Muscle of leg (tissue), 11 donors: ENCODE measurements around the gene IQCK. TPM values are rescaled to one million over a fixed set of nuclear protein-coding genes. Genes with fewer than 3 reads are reported as not detected.
A peak's percentile ranks its signal among the peaks of the same experiment; 100 is the strongest.

Experiments used
- DNase-seq: peaks from one replicate; pipeline ENCODE4 v3.0.0; 2013
- H3K27ac ChIP-seq: one replicate; pipeline ENCODE4 v1.5.1; 2013; ENCODE audit warnings: mild to moderate bottlenecking, low read length, control low read depth
- H3K27me3 ChIP-seq: one replicate; pipeline ENCODE4 v1.6.1; 2013; ENCODE audit warnings: low read length; ENCODE audit not compliant: control insufficient read depth, insufficient read depth
- H3K36me3 ChIP-seq: one replicate; pipeline ENCODE4 v1.6.1; 2013; ENCODE audit warnings: low read length; ENCODE audit not compliant: control insufficient read depth, insufficient read depth
- H3K4me1 ChIP-seq: one replicate; pipeline ENCODE4 v1.6.1; 2013; ENCODE audit warnings: low read length; ENCODE audit not compliant: control insufficient read depth, insufficient read depth
- H3K4me3 ChIP-seq: one replicate; pipeline ENCODE4 v1.5.1; 2013; ENCODE audit warnings: low read length, control low read depth
- H3K9me3 ChIP-seq: replicated peaks from 2 replicates; pipeline ENCODE4 v1.6.1; 2013; ENCODE audit warnings: low read depth, low read length; ENCODE audit not compliant: control insufficient read depth
- WGBS: methylation state at CpG from one replicate; pipeline ENCODE4 v1.1.5; 2013; ENCODE audit warnings: missing lambda C conversion rate; ENCODE audit not compliant: insufficient coverage; 5-methylcytosine and 5-hydroxymethylcytosine counted together
- polyA plus RNA-seq, 8 donors: library from polyadenylated mRNA; unstranded; fragments of 120-200 nt; gene quantifications; one replicate each; pipeline versions ENCODE4 v1.2.1 to v1.2.3, GENCODE V29; 2013; ENCODE audit warnings: inconsistent platforms in 1 of 8, low replicate concordance in 1 of 8; ENCODE audit not compliant: insufficient read length in 8 of 8, insufficient read depth in 1 of 8
- total RNA-seq: library from RNA; stranded (reverse); fragments of 120-200 nt; gene quantifications from one replicate; pipeline ENCODE4 v1.2.4, GENCODE V29; 2013

IQCK gene
- total and polyA plus RNA-seq, 9 donors, result 10.2 to 15.2 (median 14.7) TPM

DNA sequence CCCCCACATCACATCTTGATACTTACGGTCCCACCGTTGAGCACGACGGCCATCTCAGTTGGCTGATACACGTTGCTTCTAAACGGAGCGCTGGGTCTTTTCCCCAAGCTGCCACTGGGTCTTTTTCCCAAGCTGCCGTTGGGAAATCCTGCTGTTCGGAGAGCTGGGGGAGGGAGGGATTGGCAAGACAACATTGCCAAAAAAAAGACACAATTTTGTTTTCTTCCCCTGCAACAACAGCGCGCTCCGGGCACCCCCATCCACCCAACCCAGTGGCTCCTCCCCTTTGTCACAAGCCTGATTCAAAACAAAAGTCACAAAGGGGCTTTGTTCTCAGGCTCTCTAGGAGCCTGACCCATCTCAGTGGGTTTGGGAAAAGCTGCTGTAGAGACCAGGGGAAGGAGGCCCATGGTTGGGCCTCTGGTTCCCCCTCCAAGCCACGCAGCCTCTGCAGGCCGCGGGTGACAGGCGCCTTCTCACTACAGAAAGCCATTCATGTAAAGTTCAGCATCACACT is 143.8 kb downstream of the IQCK start:
- 60% methylated on average over 2 of the region's 16 CpGs for WGBS
- H3K9me3 ChIP-seq, result no peaks in the 10 kb centered on the region
- H3K4me1 ChIP-seq, result peaks cover 4% of the 10 kb centered on the region
- no peaks in the 10 kb centered on the region for H3K27me3 ChIP-seq
- H3K4me3 ChIP-seq, result no peak overlapping the region
- no peak for DNase-seq
- peaks cover 62% of the 10 kb centered on the region for H3K36me3 ChIP-seq
- H3K27ac ChIP-seq, result no peak overlapping the region

DNA sequence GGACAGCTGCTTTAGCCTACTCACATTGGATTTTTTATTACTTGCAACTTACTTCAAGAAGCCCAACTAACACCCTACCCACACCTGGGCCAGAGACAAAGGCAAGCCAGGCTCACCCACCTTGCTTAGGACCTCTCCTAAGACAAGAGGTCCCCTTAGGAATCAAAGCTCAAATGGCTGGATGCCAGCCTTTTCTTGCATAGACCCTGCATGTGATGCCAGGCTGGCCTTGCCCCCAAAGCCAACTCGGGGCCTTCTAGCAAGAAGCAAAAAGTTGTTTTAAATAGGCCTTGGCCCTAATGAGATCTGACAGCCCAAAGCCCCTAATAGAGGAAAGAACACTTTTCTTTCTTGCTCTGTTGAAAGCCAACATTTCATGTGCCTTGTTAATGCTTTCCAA is 145.9 kb downstream of the IQCK start:
- Histone ChIP-seq H3K4me3 (no peak overlapping the region), H3K4me1 (peaks cover 8% of the 10 kb centered on the region), H3K27me3 (no peaks in the 10 kb centered on the region), H3K36me3 (peaks cover 60% of the 10 kb centered on the region), H3K27ac (no peak overlapping the region), H3K9me3 (no peaks in the 10 kb centered on the region)
- WGBS, result 100% methylated on average over 1 of the region's 1 CpG
- no peak for DNase-seq

DNA sequence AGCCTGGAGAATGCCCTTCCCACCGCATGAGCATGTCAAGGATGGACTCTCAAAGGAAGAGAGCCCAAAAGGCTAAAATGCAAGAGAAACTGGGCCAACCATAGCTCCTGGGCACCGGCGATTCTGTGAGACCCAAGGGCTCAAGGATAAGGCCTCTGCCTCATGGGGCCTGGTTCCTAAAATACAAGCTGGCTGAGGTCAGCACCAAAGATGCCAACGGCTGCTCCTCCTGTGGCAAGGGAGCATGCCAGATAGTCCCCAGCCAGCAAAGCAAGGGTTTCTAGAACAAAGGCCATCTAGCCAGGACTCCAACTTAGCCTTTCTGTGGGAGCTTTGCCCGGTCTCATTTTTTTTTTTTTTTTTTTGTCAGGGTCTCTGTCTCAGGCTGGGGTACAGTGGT is 146.5 kb downstream of the IQCK start:
- H3K4me3 ChIP-seq, result no peak overlapping the region
- H3K27me3 ChIP-seq, result no peaks in the 10 kb centered on the region
- WGBS, result 91% methylated on average over 4 of the region's 5 CpGs
- peaks cover 56% of the 10 kb centered on the region for H3K36me3 ChIP-seq
- no peak overlapping the region for H3K27ac ChIP-seq
- DNase-seq, result no peak
- no peaks in the 10 kb centered on the region for H3K9me3 ChIP-seq
- peaks cover 8% of the 10 kb centered on the region for H3K4me1 ChIP-seq

DNA sequence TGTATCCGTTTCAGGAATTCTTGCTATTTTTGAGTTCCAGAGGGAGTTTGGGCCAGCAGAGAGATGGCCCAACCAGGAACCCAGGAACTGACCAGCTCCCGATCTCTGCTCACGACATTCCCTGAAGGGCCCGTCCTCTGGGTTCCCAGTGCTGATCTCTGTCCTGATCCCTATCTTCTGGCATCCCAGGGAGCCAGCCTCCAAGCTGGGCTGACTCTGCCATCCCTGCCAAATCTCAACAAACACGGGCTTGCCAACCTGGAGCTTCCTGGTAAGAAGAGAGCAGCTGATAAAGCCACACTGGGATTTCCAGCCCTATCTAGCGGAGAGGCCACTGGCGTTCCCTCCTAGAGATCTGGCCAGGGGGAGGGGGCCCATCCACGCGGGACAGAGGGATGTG is 150.3 kb downstream of the IQCK start:
- Histone ChIP-seq H3K27me3 (no peaks in the 10 kb centered on the region), H3K36me3 (peaks cover 63% of the 10 kb centered on the region), H3K4me1 (peaks cover 6% of the 10 kb centered on the region), H3K9me3 (no peaks in the 10 kb centered on the region), H3K4me3 (no peak overlapping the region), H3K27ac (no peak overlapping the region)
- 79% methylated on average over 5 of the region's 9 CpGs for WGBS
- no peak for DNase-seq

DNA sequence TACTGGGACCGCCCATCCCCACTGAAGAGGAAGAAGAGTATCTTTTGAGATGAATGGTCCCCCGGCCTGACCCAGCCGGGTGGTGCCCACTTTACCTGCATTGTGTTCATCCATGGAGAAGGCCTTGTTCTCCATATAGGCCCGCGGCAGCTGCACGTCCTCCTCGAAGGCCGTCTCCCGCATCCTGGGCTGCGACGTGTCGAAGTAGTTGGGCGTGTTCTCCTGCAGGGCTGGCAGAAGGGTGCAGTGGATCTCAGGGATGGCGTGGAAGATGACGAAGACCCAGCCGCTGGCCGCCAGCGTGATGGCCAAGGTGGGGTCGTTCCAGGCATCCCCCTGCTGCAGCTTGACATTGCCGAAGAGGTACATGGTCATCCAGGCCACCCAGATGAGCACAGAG is 153.7 kb downstream of the IQCK start:
- H3K4me3 ChIP-seq, result no peak overlapping the region
- no peaks in the 10 kb centered on the region for H3K9me3 ChIP-seq
- H3K27me3 ChIP-seq, result no peaks in the 10 kb centered on the region
- H3K27ac ChIP-seq, result no peak overlapping the region
- H3K36me3 ChIP-seq, result peaks cover 47% of the 10 kb centered on the region
- WGBS, result 94% methylated on average over 19 of the region's 20 CpGs
- H3K4me1 ChIP-seq, result peaks cover 23% of the 10 kb centered on the region
- DNase-seq, result no peak

DNA sequence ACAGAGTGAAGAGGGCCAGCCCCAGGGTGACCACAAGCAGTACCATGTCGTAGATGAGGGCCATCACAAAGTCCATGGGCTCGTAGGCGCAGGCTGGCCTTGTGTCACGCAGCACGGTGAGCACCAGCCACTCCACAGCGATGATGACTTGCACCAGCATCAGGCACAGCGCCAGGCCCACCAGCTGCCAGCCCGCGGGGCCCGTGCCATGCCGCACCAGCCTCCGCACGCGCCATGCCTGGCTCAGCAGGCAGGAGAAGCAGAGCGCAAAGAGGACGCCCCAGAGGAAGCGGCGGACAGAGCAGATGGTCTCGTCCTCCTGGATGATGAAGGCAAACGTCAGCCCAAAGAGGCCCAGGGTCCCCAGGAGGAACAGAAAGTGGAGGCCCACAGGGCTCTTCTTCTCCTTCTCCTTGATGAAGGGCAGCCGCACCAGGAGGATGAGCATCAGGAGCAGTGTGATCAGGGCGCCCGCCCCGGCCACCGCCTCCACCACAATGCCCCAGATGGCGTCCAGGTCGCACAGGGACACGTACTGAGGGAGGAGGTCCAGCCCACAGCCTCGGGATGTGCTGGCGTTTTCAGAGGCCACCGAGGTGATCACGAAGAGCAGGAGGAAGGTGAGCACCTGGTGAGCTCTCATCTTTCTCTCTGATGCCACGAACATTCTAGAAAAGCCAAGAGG is 154.2 kb downstream of the IQCK start:
- Histone ChIP-seq H3K27ac (no peak overlapping the region), H3K4me3 (no peak overlapping the region), H3K9me3 (no peaks in the 10 kb centered on the region), H3K27me3 (no peaks in the 10 kb centered on the region), H3K36me3 (peaks cover 47% of the 10 kb centered on the region), H3K4me1 (peaks cover 29% of the 10 kb centered on the region)
- no peak for DNase-seq
- 92% methylated on average over 29 of the region's 33 CpGs for WGBS

DNA sequence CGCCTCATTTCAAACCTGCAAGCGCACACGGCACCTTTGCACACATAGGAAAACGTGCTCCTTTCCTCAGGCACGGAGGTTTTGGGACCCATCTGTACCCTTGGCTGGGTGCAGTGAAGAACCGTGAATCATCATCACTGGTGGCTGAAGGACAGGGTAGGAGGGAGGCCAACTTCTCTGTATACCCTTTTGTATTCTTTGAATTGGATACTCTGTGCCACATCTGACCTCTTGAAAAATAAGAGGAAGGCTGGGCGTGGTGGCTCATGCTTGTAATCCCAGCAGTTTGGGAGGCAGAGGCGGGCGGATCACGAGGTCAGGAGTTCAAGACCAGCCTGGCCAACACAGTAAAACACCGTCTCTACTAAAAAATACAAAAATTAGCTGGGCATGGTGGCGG is 154.9 kb downstream of the IQCK start:
- no peaks in the 10 kb centered on the region for H3K9me3 ChIP-seq
- no peak for DNase-seq
- peaks cover 29% of the 10 kb centered on the region for H3K4me1 ChIP-seq
- H3K27ac ChIP-seq, result no peak overlapping the region
- 97% methylated on average over 9 of the region's 12 CpGs for WGBS
- no peaks in the 10 kb centered on the region for H3K27me3 ChIP-seq
- H3K36me3 ChIP-seq, result peaks cover 46% of the 10 kb centered on the region
- no peak overlapping the region for H3K4me3 ChIP-seq

DNA sequence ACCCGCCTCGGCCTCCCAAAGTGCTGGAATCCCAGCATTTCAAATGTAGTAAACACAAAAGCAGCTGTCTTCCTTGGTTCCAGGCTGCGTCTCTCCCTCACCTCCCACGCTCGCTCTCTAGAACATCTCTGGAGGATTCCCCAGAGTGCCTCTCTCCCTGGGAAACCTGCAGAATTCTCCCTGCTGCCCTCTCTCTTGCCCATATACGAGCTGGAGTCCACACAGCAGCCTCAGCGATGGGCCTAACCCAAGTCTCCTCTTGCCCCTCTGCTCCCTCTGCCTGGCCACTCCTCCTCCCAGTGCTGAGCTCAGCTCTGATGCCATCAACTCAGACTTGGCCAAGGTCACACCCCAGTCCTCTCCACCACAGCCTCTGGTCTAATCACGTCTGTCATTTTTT is 156.0 kb downstream of the IQCK start:
- Histone ChIP-seq H3K9me3 (no peaks in the 10 kb centered on the region), H3K4me1 (peaks cover 29% of the 10 kb centered on the region), H3K36me3 (peaks cover 48% of the 10 kb centered on the region), H3K27me3 (no peaks in the 10 kb centered on the region), H3K4me3 (no peak overlapping the region), H3K27ac (no peak overlapping the region)
- DNase-seq, result no peak
- 78% methylated on average over 8 of the region's 8 CpGs for WGBS

DNA sequence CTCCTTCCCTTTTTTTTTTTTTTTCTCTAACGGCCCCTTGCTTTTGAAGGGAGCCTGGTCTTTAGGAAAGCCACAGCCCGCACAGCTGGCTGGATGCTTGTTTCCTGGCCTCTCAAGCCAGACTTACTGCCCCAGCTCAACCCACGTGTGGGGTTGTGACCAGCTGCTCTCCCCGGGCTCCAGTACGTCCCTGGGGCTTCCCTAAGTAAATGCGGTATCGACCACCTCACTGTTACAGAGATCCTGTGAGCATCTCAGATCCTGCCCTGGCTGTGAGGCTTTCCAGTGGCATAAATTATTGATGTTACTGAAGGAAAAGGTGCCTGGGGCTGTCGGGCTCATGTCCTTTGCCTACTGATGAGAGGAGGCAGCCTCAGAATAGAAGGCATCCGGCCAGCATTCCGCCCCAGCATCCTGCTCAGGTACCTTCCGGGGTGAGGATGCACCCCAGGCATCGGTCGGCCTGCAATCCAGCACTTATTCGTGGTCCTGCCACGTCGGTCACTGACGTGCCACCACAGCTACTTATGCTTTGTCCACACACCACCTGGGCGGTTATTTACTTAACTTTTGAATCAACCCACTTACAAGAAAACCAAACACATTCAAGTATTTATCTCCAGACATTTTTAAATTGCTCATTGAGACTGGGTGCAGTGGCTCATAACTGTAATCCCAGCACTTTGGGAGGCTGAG is 156.9 kb downstream of the IQCK start:
- Histone ChIP-seq H3K27me3 (no peaks in the 10 kb centered on the region), H3K4me3 (no peak overlapping the region), H3K4me1 (peaks cover 35% of the 10 kb centered on the region), H3K27ac (no peak overlapping the region), H3K36me3 (peaks cover 47% of the 10 kb centered on the region), H3K9me3 (no peaks in the 10 kb centered on the region)
- 58% methylated on average over 6 of the region's 18 CpGs for WGBS
- DNase-seq, result no peak

DNA sequence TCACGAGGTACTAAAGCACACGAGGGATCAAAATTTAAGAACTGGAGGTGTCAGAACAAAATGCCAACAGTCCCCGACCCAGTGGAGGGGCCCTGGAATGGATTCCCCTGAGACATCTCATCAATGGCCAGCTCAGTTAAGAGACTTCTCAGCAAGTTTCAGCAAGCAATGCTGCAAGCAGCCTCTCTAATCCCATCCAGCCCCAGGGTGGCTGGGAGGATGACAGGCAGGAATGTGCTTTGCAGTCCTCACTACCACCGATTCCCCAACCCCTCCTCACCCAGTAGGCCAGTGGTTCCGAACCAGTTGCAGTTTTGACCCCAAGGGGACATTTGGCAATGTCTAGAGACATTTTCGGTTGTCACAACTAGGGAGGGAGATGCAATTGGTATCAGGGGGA is 157.8 kb downstream of the IQCK start:
- no peaks in the 10 kb centered on the region for H3K27me3 ChIP-seq
- WGBS, result 62% methylated on average over 3 of the region's 6 CpGs
- no peak overlapping the region for H3K4me3 ChIP-seq
- DNase-seq, result no peak
- H3K27ac ChIP-seq, result peak overlapping the region; percentile 65
- H3K36me3 ChIP-seq, result peaks cover 42% of the 10 kb centered on the region
- H3K9me3 ChIP-seq, result no peaks in the 10 kb centered on the region
- H3K4me1 ChIP-seq, result peaks cover 35% of the 10 kb centered on the region
